Measurements from ENCODE around the gene ZNF440.
"Not testable (repeated sequence)": the region's sequence is repeated elsewhere in the genome, so short reads cannot be mapped to it uniquely, and the experiment has no call there.

The ZNF440 gene

GRCh38 chr19:11814029-11814699, at the start of gene ZNF440:
ZNF440 (plus strand) TSS chr19:11814273; CDS start chr19:11814448, 175 bp downstream.
- DNase-seq = peak; percentile 99

- DNase-seq = peak; percentile 98
Measured at GRCh38 chr19:11766597-11767591, 47.2 kb upstream of the ZNF440 start, which contains the start of gene ZNF441. ZNF441 (plus strand) TSS chr19:11767000; CDS start chr19:11767194, 194 bp downstream.

- peak; percentile 53 for DNase-seq
Measured at GRCh38 chr19:11767633-11768133, 46.4 kb upstream of the ZNF440 start.

- no peak for DNase-seq
Measured at GRCh38 chr19:11769995-11770394, 44.1 kb upstream of the ZNF440 start.

GRCh38 chr19:11771520-11771919, 42.6 kb upstream of the ZNF440 start:
- DNase-seq = not testable (repeated sequence)

- DNase-seq = not testable (repeated sequence)
Measured at GRCh38 chr19:11776669-11777068, 37.4 kb upstream of the ZNF440 start.

- no peak for DNase-seq
Measured at GRCh38 chr19:11780431-11781020, 33.5 kb upstream of the ZNF440 start.

- no peak for DNase-seq
Measured at GRCh38 chr19:11781295-11782057, 32.6 kb upstream of the ZNF440 start.

GRCh38 chr19:11783767-11784166, 30.3 kb upstream of the ZNF440 start:
- no peak for DNase-seq

- DNase-seq = no peak
Measured at GRCh38 chr19:11784356-11784755, 29.7 kb upstream of the ZNF440 start.

GRCh38 chr19:11787536-11787935, 26.5 kb upstream of the ZNF440 start:
- DNase-seq = no peak

- DNase-seq = no peak
Measured at GRCh38 chr19:11792942-11793341, 21.1 kb upstream of the ZNF440 start.

GRCh38 chr19:11797491-11797890, 16.6 kb upstream of the ZNF440 start:
- DNase-seq = peak; percentile 98

- DNase-seq = peak; percentile 98
Measured at GRCh38 chr19:11798391-11799330, 15.4 kb upstream of the ZNF440 start, which contains the start of gene ZNF491. ZNF491 (plus strand) TSS chr19:11798523; CDS start chr19:11805954, 7,431 bp downstream.

GRCh38 chr19:11806354-11807098, 7.5 kb upstream of the ZNF440 start:
- DNase-seq = no peak

- DNase-seq = no peak
Measured at GRCh38 chr19:11807099-11807380, 7.0 kb upstream of the ZNF440 start.

GRCh38 chr19:11813703-11814028, 407 bp upstream of the ZNF440 start:
- DNase-seq = peak; percentile 66

GRCh38 chr19:11814700-11815035, 595 bp downstream of the ZNF440 start:
- DNase-seq = peak; percentile 65

- no peak for DNase-seq
Measured at GRCh38 chr19:11821474-11822109, 7.5 kb downstream of the ZNF440 start.
